ENCODE results near the gene KCNQ1. TPM values are rescaled to one million over a fixed set of nuclear protein-coding genes. Genes with fewer than 3 reads are reported as not detected.

Gene KCNQ1
- total and polyA plus RNA-seq, 2 donors (not counting 1 experiment from before 2014, with no cell fraction given), result 21.5 to 28.8 TPM

GRCh38 chr11:2524446-2525165, 79.8 kb downstream of the KCNQ1 start:
- ATAC-seq (ENCODE audit: low read depth) (no peak), DNase-seq (no peak)
- H3K4me1 ChIP-seq (ENCODE audit: control insufficient read depth in 2 of 2, insufficient read depth in 2 of 2, low read length in 2 of 2), result peaks cover 25 to 41% of the 10 kb centered on the region in 2 donors
- no peak overlapping the region for H2AFZ ChIP-seq (ENCODE audit: insufficient read depth, low read depth, low read length, poor library complexity, severe bottlenecking)
- no peak overlapping the region for H3K9ac ChIP-seq (ENCODE audit: low read length)
- CTCF ChIA-PET, result interaction anchor here (1.0 kb wide), 1 partner anchor 104 kb away, joined by 3 read pairs; no protein-coding TSS in a partner anchor
- peaks cover 44% of the 10 kb centered on the region for H3K4me1 Mint-ChIP-seq
- no peak overlapping the region for H3K4me3 ChIP-seq (ENCODE audit: control extremely low read depth in 1 of 5, extremely low read depth in 1 of 5, insufficient read depth in 1 of 5, low read depth in 2 of 5, low read length in 4 of 5)
- H4K20me1 ChIP-seq (ENCODE audit: control insufficient read depth, insufficient read depth, low read length, poor library complexity, severe bottlenecking), result peaks cover 26% of the 10 kb centered on the region
- no peak overlapping the region for H3K27ac Mint-ChIP-seq
- H3K27me3 Mint-ChIP-seq, result no peaks in the 10 kb centered on the region
- H3K9me3 Mint-ChIP-seq (ENCODE audit: insufficient read depth), result no peaks in the 10 kb centered on the region
- no peak overlapping the region for H3K27ac ChIP-seq (ENCODE audit: low read length in 2 of 2)
- peak overlapping the region; percentile 83 for H3K4me3 Mint-ChIP-seq
- peak overlapping the region; percentile 94 for H3K4me2 ChIP-seq (replicated peaks; ENCODE audit: low read depth, low read length, poor library complexity, severe bottlenecking)
- TF ChIP-seq CTCF (IDR thresholded peaks at IDR 0.05), result no peak
- no peak for TF ChIP-seq EZH2 (IDR thresholded peaks at IDR 0.05; ENCODE audit: borderline replicate concordance, insufficient read depth, low read depth, low read length, poor library complexity, severe bottlenecking)
- no peaks in the 10 kb centered on the region for H3K9me3 ChIP-seq (ENCODE audit: control extremely low read depth in 1 of 3, control insufficient read depth in 2 of 3, insufficient read depth in 1 of 3, low read length in 2 of 3)
- 72% methylated on average over 10 of the region's 15 CpGs for WGBS (ENCODE audit: insufficient coverage)
- no peaks in the 10 kb centered on the region for H3K79me2 ChIP-seq (ENCODE audit: control insufficient read depth, insufficient read depth, low read length)
- POLR2A ChIA-PET, result no interaction called here
- H3K27me3 ChIP-seq (replicated peaks in 1 of 4; ENCODE audit: control extremely low read depth in 1 of 4, control insufficient read depth in 3 of 4, insufficient read depth in 4 of 4, low read length in 3 of 4), result no peaks in the 10 kb centered on the region
- intact Hi-C loops (cut with micrococcal nuclease), result loop anchor here (5.0 kb wide), 2 partner anchors 222 to 337 kb away; partner anchors contain the start of genes C11orf21 and TSPAN32
- peaks cover 0 to 5% of the 10 kb centered on the region in 2 experiments for H3K36me3 ChIP-seq (replicated peaks in 1 of 2; ENCODE audit: control extremely low read depth in 1 of 2, control insufficient read depth in 1 of 2, extremely low read depth in 1 of 2, insufficient read depth in 2 of 2, low read length in 1 of 2)

Data from B cell (primary cell).